ENCODE measurements around the gene GALNT12. TPM values are rescaled to one million over a fixed set of nuclear protein-coding genes. Genes with fewer than 3 reads are reported as not detected.
A peak's percentile ranks its signal among the peaks of the same experiment; 100 is the strongest.

Gene GALNT12
- total RNA-seq, 1 donor from 2014 or later = 28.6 TPM

- no peak for DNase-seq (ENCODE audit: low spot score)
These were observed 52.5 kb downstream of the GALNT12 start for GRCh38 chr9:98859941-98860340.

GRCh38 chr9:98860871-98861293 lies 53.4 kb downstream of the GALNT12 start:
- peak; percentile 49 for DNase-seq (ENCODE audit: low spot score)

- no peak for DNase-seq (ENCODE audit: low spot score)
These were observed 54.5 kb downstream of the GALNT12 start for GRCh38 chr9:98861781-98862504.

GRCh38 chr9:98862936-98863335 lies 55.5 kb downstream of the GALNT12 start:
- no peak for DNase-seq (ENCODE audit: low spot score)

GRCh38 chr9:98864281-98865174 lies 57.1 kb downstream of the GALNT12 start:
- peak; percentile 41 for DNase-seq (ENCODE audit: low spot score)

GRCh38 chr9:98865284-98865875 lies 57.9 kb downstream of the GALNT12 start:
- DNase-seq (ENCODE audit: low spot score) = no peak

- DNase-seq (ENCODE audit: low spot score) = no peak
These were observed 59.1 kb downstream of the GALNT12 start for GRCh38 chr9:98866435-98867102.

- DNase-seq (ENCODE audit: low spot score) = no peak
These were observed 59.6 kb downstream of the GALNT12 start for GRCh38 chr9:98867103-98867428.

- DNase-seq (ENCODE audit: low spot score) = peak; percentile 76
These were observed 60.1 kb downstream of the GALNT12 start for GRCh38 chr9:98867429-98868168.

- DNase-seq (ENCODE audit: low spot score) = no peak
These were observed 61.7 kb downstream of the GALNT12 start for GRCh38 chr9:98869078-98869745.

GRCh38 chr9:98869866-98870265 lies 62.4 kb downstream of the GALNT12 start:
- no peak for DNase-seq (ENCODE audit: low spot score)

GRCh38 chr9:98870782-98871557 lies 63.5 kb downstream of the GALNT12 start:
- no peak for DNase-seq (ENCODE audit: low spot score)

GRCh38 chr9:98871558-98872065 lies 64.1 kb downstream of the GALNT12 start:
- no peak for DNase-seq (ENCODE audit: low spot score)

GRCh38 chr9:98873526-98873925 lies 66.1 kb downstream of the GALNT12 start:
- no peak for DNase-seq (ENCODE audit: low spot score)

- DNase-seq (ENCODE audit: low spot score) = peak; percentile 33
These were observed 66.5 kb downstream of the GALNT12 start for GRCh38 chr9:98873951-98874371.

- DNase-seq (ENCODE audit: low spot score) = no peak
These were observed 67.3 kb downstream of the GALNT12 start for GRCh38 chr9:98874721-98875255.

- DNase-seq (ENCODE audit: low spot score) = no peak
These were observed 68.1 kb downstream of the GALNT12 start for GRCh38 chr9:98875536-98875935.

GRCh38 chr9:98877311-98877710 lies 69.8 kb downstream of the GALNT12 start:
- DNase-seq (ENCODE audit: low spot score) = no peak

Measured in mucosa of gallbladder (tissue), 1 donor.